ENCODE data around the gene ADAMTS16. TPM values are rescaled to one million over a fixed set of nuclear protein-coding genes. Genes with fewer than 3 reads are reported as not detected.

Gene ADAMTS16
- total RNA-seq, 3 donors from 2014 or later: 0.15 to 1.3 (median 0.33) TPM

DNA sequence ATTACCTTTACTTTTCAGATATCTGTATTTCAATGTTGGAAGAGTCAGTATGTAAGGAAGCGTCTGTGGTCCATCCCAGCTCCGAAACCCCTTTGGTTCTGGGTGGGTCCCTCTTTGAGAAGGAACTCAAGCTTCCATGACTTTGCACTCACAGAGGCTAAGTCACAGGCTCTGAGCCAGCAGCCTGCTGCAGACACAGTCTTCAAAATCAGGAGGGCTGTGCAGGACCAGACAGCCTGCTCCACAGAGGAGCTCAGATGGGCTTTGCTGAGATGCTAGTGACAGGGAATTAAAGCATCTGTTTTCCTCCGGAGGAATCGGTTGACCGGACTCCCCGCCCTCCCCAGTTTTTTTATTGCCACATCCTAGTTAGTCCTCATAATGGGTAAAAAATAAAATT is 155.9 kb downstream of the ADAMTS16 start:
- Histone ChIP-seq H3K4me1 (no peaks in the 10 kb centered on the region), H3K4me3 (no peak overlapping the region), H3K27ac (no peak overlapping the region), H3K36me3 (no peaks in the 10 kb centered on the region), H3K9me3 (no peaks in the 10 kb centered on the region), H3K27me3 (no peaks in the 10 kb centered on the region)
- no peak for TF ChIP-seq POLR2A (IDR thresholded peaks at IDR 0.05)
- TF ChIP-seq POLR2AphosphoS5 (IDR thresholded peaks at IDR 0.05): no peak
- no peak for TF ChIP-seq CTCF (IDR thresholded peaks at IDR 0.05)
- intact Hi-C loops (cut with DNase I; ENCODE audit: low total_unique reads): no loop called here
- no peak for DNase-seq (ENCODE audit: low spot score in 2 of 2)

GRCh38 chr5:5297432-5298067 is 157.4 kb downstream of the ADAMTS16 start:
- H3K4me3 ChIP-seq: no peak overlapping the region
- H3K27me3 ChIP-seq: no peaks in the 10 kb centered on the region
- H3K27ac ChIP-seq: no peak overlapping the region
- peaks cover 4 to 7% of the 10 kb centered on the region in 2 donors for H3K9me3 ChIP-seq
- no peak for DNase-seq (ENCODE audit: low spot score in 2 of 2)
- no peaks in the 10 kb centered on the region for H3K4me1 ChIP-seq
- TF ChIP-seq POLR2A (IDR thresholded peaks at IDR 0.05) (no peak), CTCF (IDR thresholded peaks at IDR 0.05) (no peak), POLR2AphosphoS5 (IDR thresholded peaks at IDR 0.05) (no peak)
- no peaks in the 10 kb centered on the region for H3K36me3 ChIP-seq
- intact Hi-C loops (cut with DNase I; ENCODE audit: low total_unique reads): no loop called here

- H3K9me3 ChIP-seq: peaks cover 4 to 7% of the 10 kb centered on the region in 2 donors
- H3K4me3 ChIP-seq: no peak overlapping the region
- H3K27me3 ChIP-seq: no peaks in the 10 kb centered on the region
- no peaks in the 10 kb centered on the region for H3K4me1 ChIP-seq
- H3K36me3 ChIP-seq: no peaks in the 10 kb centered on the region
- no peak for TF ChIP-seq CTCF (IDR thresholded peaks at IDR 0.05)
- no peak for TF ChIP-seq POLR2AphosphoS5 (IDR thresholded peaks at IDR 0.05)
- TF ChIP-seq POLR2A (IDR thresholded peaks at IDR 0.05): no peak
- no peak for DNase-seq (ENCODE audit: low spot score in 2 of 2)
- H3K27ac ChIP-seq: no peak overlapping the region
- intact Hi-C loops (cut with DNase I; ENCODE audit: low total_unique reads): no loop called here
Observed at GRCh38 chr5:5298068-5298633, 158.0 kb downstream of the ADAMTS16 start.

- H3K4me3 ChIP-seq: no peak overlapping the region
- no peak overlapping the region for H3K27ac ChIP-seq
- intact Hi-C loops (cut with DNase I; ENCODE audit: low total_unique reads): no loop called here
- no peak for DNase-seq (ENCODE audit: low spot score in 2 of 2)
- H3K9me3 ChIP-seq: peaks cover 4 to 7% of the 10 kb centered on the region in 2 donors
- TF ChIP-seq CTCF (IDR thresholded peaks at IDR 0.05): no peak
- TF ChIP-seq POLR2A (IDR thresholded peaks at IDR 0.05): no peak
- TF ChIP-seq POLR2AphosphoS5 (IDR thresholded peaks at IDR 0.05): no peak
- H3K36me3 ChIP-seq: no peaks in the 10 kb centered on the region
- H3K27me3 ChIP-seq: no peaks in the 10 kb centered on the region
- H3K4me1 ChIP-seq: no peaks in the 10 kb centered on the region
Observed at GRCh38 chr5:5298841-5299541, 158.9 kb downstream of the ADAMTS16 start.

- no peaks in the 10 kb centered on the region for H3K27me3 ChIP-seq
- H3K4me3 ChIP-seq: no peak overlapping the region
- H3K9me3 ChIP-seq: peaks cover 4 to 7% of the 10 kb centered on the region in 2 donors
- H3K36me3 ChIP-seq: no peaks in the 10 kb centered on the region
- TF ChIP-seq POLR2A (IDR thresholded peaks at IDR 0.05): no peak
- TF ChIP-seq CTCF (IDR thresholded peaks at IDR 0.05): no peak
- TF ChIP-seq POLR2AphosphoS5 (IDR thresholded peaks at IDR 0.05): no peak
- H3K4me1 ChIP-seq: no peaks in the 10 kb centered on the region
- DNase-seq (ENCODE audit: low spot score in 2 of 2): no peak
- no peak overlapping the region for H3K27ac ChIP-seq
- intact Hi-C loops (cut with DNase I; ENCODE audit: low total_unique reads): loop anchor here (10.0 kb wide), 1 partner anchor 616 kb away; no protein-coding TSS in a partner anchor
Observed at GRCh38 chr5:5301176-5301575, 161.0 kb downstream of the ADAMTS16 start.
